Keratinocyte (primary cell): Measurements from ENCODE around the gene ARMC8. TPM values are rescaled to one million over a fixed set of nuclear protein-coding genes. Genes with fewer than 3 reads are reported as not detected.

Experiments
- DNase-seq: peaks from one replicate; pipeline ENCODE4 v3.0.0-alpha.2; 2011; ENCODE audit warnings: low read depth, missing footprints, low spot score
- FAIRE-seq: peaks from 2 replicates; lab custom pipeline; 2011; peaks lifted over from hg19 to GRCh38; lab: Jason Lieb, UNC
- H2AFZ ChIP-seq: 2 replicates; pipeline ENCODE4 v1.6.0; 2012; ENCODE audit warnings: low read length, control low read depth, inconsistent platforms; ENCODE audit not compliant: control insufficient read depth
- H3K27ac ChIP-seq: 2 replicates; pipeline ENCODE4 v1.5.1; 2011; ENCODE audit warnings: low read length; ENCODE audit not compliant: control insufficient read depth, insufficient read depth
- H3K27me3 ChIP-seq: 3 replicates; pipeline ENCODE4 v1.6.0; 2011; ENCODE audit warnings: low read length; ENCODE audit not compliant: control insufficient read depth, insufficient read depth; ENCODE audit errors: extremely low read depth
- H3K36me3 ChIP-seq, 2 experiments: 2 replicates in 1 of 2; 3 replicates in 1 of 2; pipeline ENCODE4 v1.5.1; 2011; ENCODE audit warnings: low read length in 2 of 2, mild to moderate bottlenecking in 1 of 2; ENCODE audit not compliant: control insufficient read depth in 2 of 2, insufficient read depth in 2 of 2; ENCODE audit errors: extremely low read depth in 1 of 2
- H3K4me1 ChIP-seq: 3 replicates; pipeline ENCODE4 v1.5.1; 2011; ENCODE audit warnings: low read length; ENCODE audit not compliant: control insufficient read depth, insufficient read depth; ENCODE audit errors: extremely low read depth
- H3K4me2 ChIP-seq: 3 replicates; pipeline ENCODE4 v1.6.0; 2011; ENCODE audit warnings: low read depth, low read length; ENCODE audit not compliant: control insufficient read depth, insufficient read depth; ENCODE audit errors: extremely low read depth
- H3K4me3 ChIP-seq, 3 experiments: fragments of 200-600 bp in 1 of 3; sonication (generic) in 1 of 3; 2 replicates in 2 of 3; 3 replicates in 1 of 3; pipeline ENCODE4 v1.5.1; 2011 to 2016; ENCODE audit warnings: low read length in 3 of 3, mild to moderate bottlenecking in 3 of 3, control low read depth in 2 of 3, inconsistent platforms in 1 of 3, low read depth in 1 of 3, mixed read lengths in 1 of 3, mixed run types in 1 of 3, moderate library complexity in 1 of 3; ENCODE audit not compliant: control insufficient read depth in 2 of 3, insufficient read depth in 2 of 3; ENCODE audit errors: extremely low read depth in 1 of 3
- H3K79me2 ChIP-seq: 2 replicates; pipeline ENCODE4 v1.6.0; 2012; ENCODE audit warnings: low read length; ENCODE audit not compliant: control insufficient read depth, insufficient read depth
- H3K9ac ChIP-seq: 3 replicates; pipeline ENCODE4 v1.6.0; 2011; ENCODE audit warnings: low read length; ENCODE audit not compliant: control insufficient read depth, insufficient read depth; ENCODE audit errors: extremely low read depth
- H3K9me1 ChIP-seq: 3 replicates; pipeline ENCODE4 v1.6.0; 2011; ENCODE audit warnings: low read length; ENCODE audit not compliant: control insufficient read depth, insufficient read depth; ENCODE audit errors: extremely low read depth
- H3K9me3 ChIP-seq: 2 replicates; pipeline ENCODE4 v1.5.1; 2012; ENCODE audit warnings: low read depth, low read length; ENCODE audit not compliant: control insufficient read depth
- H4K20me1 ChIP-seq: 3 replicates; pipeline ENCODE4 v1.6.0; 2011; ENCODE audit warnings: low read length; ENCODE audit not compliant: control insufficient read depth, insufficient read depth; ENCODE audit errors: extremely low read depth
- CTCF ChIP-seq, 3 experiments: IDR thresholded peaks in 1 of 3; conservative IDR thresholded peaks in 1 of 3; optimal IDR thresholded peaks in 1 of 3; 2 replicates in 2 of 3; 3 replicates in 1 of 3; pipeline versions ENCODE3 to v1.5.1; 2011; ENCODE audit warnings: low read length in 3 of 3, mild to moderate bottlenecking in 3 of 3, moderate library complexity in 2 of 3, control low read depth in 1 of 3, inconsistent platforms in 1 of 3; ENCODE audit not compliant: insufficient read depth in 2 of 3; ENCODE audit errors: extremely low read depth in 1 of 3
- EZH2 ChIP-seq: IDR thresholded peaks from one replicate; pipeline ENCODE4 v1.6.1; 2012; ENCODE audit warnings: inconsistent platforms, mild to moderate bottlenecking, low read length, moderate library complexity
- dilution Hi-C: fragments of 300-500 bp; cut with MboI; formaldehyde crosslinking; loops from one replicate; pipeline ENCODE4 v1.7.0; 2020; ENCODE audit warnings: low sequenced_read_pairs; ENCODE audit not compliant: extremely low pct_ligation_motif_present
- polyA plus RNA-seq, 5 experiments: library from polyadenylated mRNA; depleted of rRNA in 3 of 5; stranded (reverse) in 3 of 5; stranded (forward) in 1 of 5; unstranded in 1 of 5; fragments of >200 nt; gene quantifications; 1 replicate in 1 of 5; 2 replicates in 3 of 5; 3 replicates in 1 of 5; pipeline versions ENCODE4 v1.2.1 to v1.2.3, GENCODE V29; 2011 to 2012; ENCODE audit warnings: missing spikeins in 2 of 5, low read depth in 1 of 5, low replicate concordance in 1 of 5

The ARMC8 gene
- polyA plus RNA-seq, 1 donor (not counting 4 experiments of a cell fraction or from before 2014, with no cell fraction given) = 50.8 TPM

GRCh38 chr3:138338811-138339210 lies 151.7 kb downstream of the ARMC8 start:
- FAIRE-seq (no peak), DNase-seq (no peak)
- Histone ChIP-seq H4K20me1 (no peaks in the 10 kb centered on the region), H3K4me3 (no peak overlapping the region), H3K4me2 (no peak overlapping the region), H3K27me3 (peaks cover 3% of the 10 kb centered on the region), H3K9ac (no peak overlapping the region), H3K9me3 (no peaks in the 10 kb centered on the region), H2AFZ (no peak overlapping the region), H3K27ac (no peak overlapping the region), H3K79me2 (no peaks in the 10 kb centered on the region), H3K9me1 (no peaks in the 10 kb centered on the region), H3K36me3 (no peaks in the 10 kb centered on the region), H3K4me1 (no peaks in the 10 kb centered on the region)
- dilution Hi-C loops = no loop called here
- TF ChIP-seq CTCF (optimal IDR thresholded peaks at IDR 0.05 in 1 of 3, IDR thresholded peaks at IDR 0.05 in 1 of 3, conservative IDR thresholded peaks at IDR 0.05 in 1 of 3; ENCODE audit: extremely low read depth in 1 of 3, insufficient read depth in 2 of 3, low read length in 3 of 3) (no peak), EZH2 (no peak)

- Histone ChIP-seq H3K9me1 (no peaks in the 10 kb centered on the region), H4K20me1 (no peaks in the 10 kb centered on the region), H3K9me3 (no peaks in the 10 kb centered on the region), H3K36me3 (no peaks in the 10 kb centered on the region), H3K27me3 (no peaks in the 10 kb centered on the region), H2AFZ (no peak overlapping the region), H3K27ac (no peak overlapping the region), H3K9ac (no peak overlapping the region), H3K79me2 (no peaks in the 10 kb centered on the region), H3K4me3 (no peak overlapping the region), H3K4me2 (no peak overlapping the region), H3K4me1 (no peaks in the 10 kb centered on the region)
- no peak for DNase-seq
- no peak for FAIRE-seq
- no peak for TF ChIP-seq EZH2
- TF ChIP-seq CTCF (optimal IDR thresholded peaks at IDR 0.05 in 1 of 3, IDR thresholded peaks at IDR 0.05 in 1 of 3, conservative IDR thresholded peaks at IDR 0.05 in 1 of 3; ENCODE audit: extremely low read depth in 1 of 3, insufficient read depth in 2 of 3, low read length in 3 of 3) = no peak
- dilution Hi-C loops = no loop called here
Measured at GRCh38 chr3:138340511-138340910, 153.4 kb downstream of the ARMC8 start.
